Type B pancreatic cell (in vitro differentiated cells): ENCODE measurements around the gene SLC9B2. TPM values are rescaled to one million over a fixed set of nuclear protein-coding genes. Genes with fewer than 3 reads are reported as not detected.
A peak's percentile ranks its signal among the peaks of the same experiment; 100 is the strongest.
"Not testable (repeated sequence)": the region's sequence is repeated elsewhere in the genome, so short reads cannot be mapped to it uniquely, and the experiment has no call there.

Experiments
- DNase-seq: peaks from one replicate; pipeline ENCODE4 v3.0.0; 2021; ENCODE audit warnings: mixed read lengths; ENCODE audit not compliant: unreplicated experiment; ENCODE audit errors: extremely low spot score
- H3K27ac Mint-ChIP-seq: 2 replicates; pipeline ENCODE4 v1.8.0; 2021; ENCODE audit warnings: mild to moderate bottlenecking, mixed read lengths
- H3K27me3 Mint-ChIP-seq: 2 replicates; pipeline ENCODE4 v1.8.0; 2021; ENCODE audit warnings: mixed read lengths
- H3K36me3 Mint-ChIP-seq: 2 replicates; pipeline ENCODE4 v1.8.0; 2021; ENCODE audit warnings: mixed read lengths
- H3K4me1 Mint-ChIP-seq: one replicate; pipeline ENCODE4 v1.8.0; 2021; ENCODE audit warnings: mixed read lengths; ENCODE audit not compliant: unreplicated experiment
- H3K4me3 Mint-ChIP-seq: 2 replicates; pipeline ENCODE4 v1.8.0; 2021; ENCODE audit warnings: mild to moderate bottlenecking, mixed read lengths
- H3K9me3 Mint-ChIP-seq: 2 replicates; pipeline ENCODE4 v1.8.0; 2021; ENCODE audit warnings: mixed read lengths
- CTCF ChIP-seq: fragments of 200-600 bp; sonication (generic); conservative IDR thresholded peaks from 2 replicates; pipeline ENCODE4 v1.5.0; 2021; ENCODE audit warnings: antibody characterized with exemption, mild to moderate bottlenecking
- total RNA-seq: library from RNA; stranded (reverse); gene quantifications from 2 replicates; pipeline ENCODE4 v1.2.1, GENCODE V29; 2021; ENCODE audit warnings: low replicate concordance

SLC9B2 gene
- total RNA-seq, 1 donor from 2014 or later: 12.9 TPM

- no peaks in the 10 kb centered on the region for H3K9me3 Mint-ChIP-seq
- no peak for DNase-seq
- H3K4me1 Mint-ChIP-seq: peaks cover 9% of the 10 kb centered on the region
- H3K27me3 Mint-ChIP-seq: peaks cover 2% of the 10 kb centered on the region
- peak; percentile 91 for TF ChIP-seq CTCF
- no peak overlapping the region for H3K27ac Mint-ChIP-seq
- no peak overlapping the region for H3K4me3 Mint-ChIP-seq
- H3K36me3 Mint-ChIP-seq: no peaks in the 10 kb centered on the region
Observed at GRCh38 chr4:103008875-103009729, 67.5 kb downstream of the SLC9B2 start.

GRCh38 chr4:103002551-103002950, 74.0 kb downstream of the SLC9B2 start:
- H3K27ac Mint-ChIP-seq: no peak overlapping the region
- H3K27me3 Mint-ChIP-seq: peaks cover 11% of the 10 kb centered on the region
- H3K4me1 Mint-ChIP-seq: no peaks in the 10 kb centered on the region
- peaks cover 6% of the 10 kb centered on the region for H3K9me3 Mint-ChIP-seq
- H3K36me3 Mint-ChIP-seq: peaks cover 4% of the 10 kb centered on the region
- DNase-seq: no peak
- no peak for TF ChIP-seq CTCF
- no peak overlapping the region for H3K4me3 Mint-ChIP-seq

- H3K27me3 Mint-ChIP-seq: no peaks in the 10 kb centered on the region
- no peak for TF ChIP-seq CTCF
- no peaks in the 10 kb centered on the region for H3K4me1 Mint-ChIP-seq
- H3K9me3 Mint-ChIP-seq: no peaks in the 10 kb centered on the region
- no peak for DNase-seq
- H3K36me3 Mint-ChIP-seq: no peaks in the 10 kb centered on the region
- no peak overlapping the region for H3K4me3 Mint-ChIP-seq
- H3K27ac Mint-ChIP-seq: no peak overlapping the region
Observed at GRCh38 chr4:102994803-102995202, 81.8 kb downstream of the SLC9B2 start.

GRCh38 chr4:102993985-102994384, 82.6 kb downstream of the SLC9B2 start:
- not testable (repeated sequence) for H3K4me3 Mint-ChIP-seq, H3K9me3 Mint-ChIP-seq, H3K4me1 Mint-ChIP-seq, H3K27me3 Mint-ChIP-seq, DNase-seq, H3K36me3 Mint-ChIP-seq, H3K27ac Mint-ChIP-seq

GRCh38 chr4:102988429-102989020, 88.0 kb downstream of the SLC9B2 start:
- Mint-ChIP-seq H3K4me1 (no peaks in the 10 kb centered on the region), H3K27me3 (no peaks in the 10 kb centered on the region), H3K9me3 (no peaks in the 10 kb centered on the region), H3K27ac (no peak overlapping the region), H3K36me3 (no peaks in the 10 kb centered on the region), H3K4me3 (no peak overlapping the region)
- DNase-seq: no peak
- no peak for TF ChIP-seq CTCF

- Mint-ChIP-seq H3K36me3 (no peaks in the 10 kb centered on the region), H3K27ac (no peak overlapping the region), H3K4me3 (no peak overlapping the region), H3K27me3 (no peaks in the 10 kb centered on the region), H3K9me3 (no peaks in the 10 kb centered on the region), H3K4me1 (no peaks in the 10 kb centered on the region)
- no peak for DNase-seq
- no peak for TF ChIP-seq CTCF
Observed at GRCh38 chr4:102981005-102981404, 95.6 kb downstream of the SLC9B2 start.
